ENCODE measurements around the gene RIIAD1. TPM values are rescaled to one million over a fixed set of nuclear protein-coding genes. Genes with fewer than 3 reads are reported as not detected.

RIIAD1 gene
- total RNA-seq, 1 donor from 2014 or later = not detected

DNA sequence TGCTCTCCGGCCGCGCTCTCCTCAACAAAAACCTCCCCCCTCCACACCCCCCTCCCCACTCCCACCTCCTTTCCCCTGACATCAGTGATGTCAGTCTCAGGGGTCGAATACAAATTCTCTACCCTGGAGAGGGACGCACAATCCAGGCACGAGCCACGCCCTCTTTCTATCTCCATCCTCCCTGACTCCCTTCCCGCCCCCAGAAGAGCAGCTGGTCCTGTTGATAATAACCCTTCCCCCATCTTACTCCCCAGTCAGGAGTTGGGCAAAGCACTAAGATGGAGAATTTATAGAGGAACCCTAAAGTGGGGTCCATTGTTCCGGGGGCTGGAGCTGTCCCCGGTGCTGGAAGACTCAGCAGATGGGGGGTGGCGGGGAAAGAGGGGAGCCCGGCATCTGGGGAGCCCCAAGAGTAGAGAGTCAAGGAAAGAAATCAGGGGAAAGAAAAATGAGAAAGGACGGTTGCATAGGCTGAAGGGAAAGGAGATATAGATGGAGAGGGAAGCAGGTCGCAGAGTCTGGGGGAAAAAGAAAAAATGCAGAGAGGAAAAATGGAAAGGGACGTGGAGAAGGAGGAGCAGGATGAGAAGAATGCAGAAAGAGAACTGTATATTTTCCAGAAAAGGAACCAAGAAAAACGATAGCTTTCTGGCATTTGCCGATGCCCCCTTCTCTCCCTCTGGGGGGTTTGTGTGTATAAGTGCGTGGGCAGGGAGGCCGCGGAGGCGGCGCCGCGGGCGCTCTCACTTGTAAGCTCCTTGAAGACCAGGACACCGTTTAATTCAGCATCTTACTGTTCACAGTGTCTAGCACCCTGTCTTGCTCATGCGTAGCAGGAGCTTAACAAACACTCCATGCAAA is 4.3 kb upstream of the RIIAD1 start, which contains the start of gene CELF3:
Gene CELF3 (minus strand): TSS at position 33 of the 861 bp plus-strand sequence. CDS start 783 bp downstream, outside the sequence.
- Histone ChIP-seq H3K4me3 (ENCODE audit: low read length in 3 of 3) (peak within 1 kb of the TSS in 1 of 3 donors; percentile 14), H3K9ac (ENCODE audit: low read depth in 1 of 3, low read length in 3 of 3) (no peak within 1 kb of the TSS), H3K9me3 (ENCODE audit: control insufficient read depth in 3 of 3, low read length in 3 of 3) (no peaks in the 10 kb centered on the region), H3K4me1 (ENCODE audit: control insufficient read depth in 3 of 3, insufficient read depth in 3 of 3, low read length in 3 of 3) (peaks cover 13 to 19% (median 19%) of the 10 kb centered on the region in 3 donors), H3K36me3 (ENCODE audit: control insufficient read depth in 3 of 3, insufficient read depth in 3 of 3, low read length in 3 of 3) (no peaks in the 10 kb centered on the region), H3K27ac (ENCODE audit: low read depth, low read length) (no peak within 1 kb of the TSS), H3K27me3 (ENCODE audit: control insufficient read depth in 3 of 3, insufficient read depth in 3 of 3, low read length in 3 of 3) (peaks cover 24 to 30% (median 26%) of the 10 kb centered on the region in 3 donors)

DNA sequence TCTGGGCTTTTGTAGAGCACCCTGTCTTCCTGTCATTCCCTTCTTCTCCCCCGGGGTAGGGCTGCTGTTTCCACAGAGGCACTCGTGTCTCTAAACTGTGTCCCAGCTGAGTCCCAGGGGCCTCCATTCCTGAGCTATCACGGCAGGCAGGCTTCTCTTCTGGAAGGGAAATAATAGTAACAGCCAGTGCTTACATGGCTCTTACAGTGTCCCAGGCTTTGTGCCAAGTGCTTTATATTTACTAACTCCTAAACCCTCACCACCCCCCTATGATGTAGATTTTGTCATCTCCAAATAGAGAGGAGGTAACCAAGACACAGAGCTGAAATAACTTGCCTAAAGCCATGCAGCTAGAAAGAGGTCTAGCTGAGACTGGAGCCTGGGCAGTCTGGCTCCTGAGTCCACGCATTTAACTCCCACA is 3.3 kb upstream of the RIIAD1 start:
- no peak overlapping the region for H3K9ac ChIP-seq (ENCODE audit: low read depth in 1 of 3, low read length in 3 of 3)
- peaks cover 13 to 22% (median 19%) of the 10 kb centered on the region in 3 donors for H3K4me1 ChIP-seq (ENCODE audit: control insufficient read depth in 3 of 3, insufficient read depth in 3 of 3, low read length in 3 of 3)
- no peaks in the 10 kb centered on the region for H3K9me3 ChIP-seq (ENCODE audit: control insufficient read depth in 3 of 3, low read length in 3 of 3)
- no peaks in the 10 kb centered on the region for H3K36me3 ChIP-seq (ENCODE audit: control insufficient read depth in 3 of 3, insufficient read depth in 3 of 3, low read length in 3 of 3)
- H3K27ac ChIP-seq (ENCODE audit: low read depth, low read length) = no peak overlapping the region
- H3K27me3 ChIP-seq (ENCODE audit: control insufficient read depth in 3 of 3, insufficient read depth in 3 of 3, low read length in 3 of 3) = peaks cover 24 to 26% (median 26%) of the 10 kb centered on the region in 3 donors
- H3K4me3 ChIP-seq (ENCODE audit: low read length in 3 of 3) = no peak overlapping the region

DNA sequence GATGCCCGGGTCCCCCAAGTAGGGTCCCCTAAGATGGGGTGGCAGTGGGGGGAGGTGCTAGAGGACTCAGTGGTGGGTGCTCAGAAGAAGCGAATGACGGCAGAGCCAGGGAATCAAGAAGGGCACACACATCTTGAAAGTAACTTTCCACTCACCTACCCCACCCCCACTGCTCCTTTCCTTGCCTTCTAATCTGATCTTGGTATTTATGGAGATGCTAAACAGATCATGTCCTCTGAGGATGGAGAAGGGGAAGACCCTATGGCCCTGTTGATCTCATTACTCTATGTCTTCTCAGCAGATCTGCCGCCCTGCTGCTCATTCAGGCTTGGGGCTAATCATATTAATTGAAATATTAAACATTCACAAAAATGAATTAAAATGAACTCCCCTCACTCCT is 2.7 kb upstream of the RIIAD1 start:
- Histone ChIP-seq H3K27ac (ENCODE audit: low read depth, low read length) (no peak overlapping the region), H3K9ac (ENCODE audit: low read depth in 1 of 3, low read length in 3 of 3) (no peak overlapping the region), H3K4me3 (ENCODE audit: low read length in 3 of 3) (no peak overlapping the region), H3K9me3 (ENCODE audit: control insufficient read depth in 3 of 3, low read length in 3 of 3) (no peaks in the 10 kb centered on the region), H3K4me1 (ENCODE audit: control insufficient read depth in 3 of 3, insufficient read depth in 3 of 3, low read length in 3 of 3) (peaks cover 13 to 22% (median 19%) of the 10 kb centered on the region in 3 donors), H3K27me3 (ENCODE audit: control insufficient read depth in 3 of 3, insufficient read depth in 3 of 3, low read length in 3 of 3) (peaks cover 21 to 26% (median 24%) of the 10 kb centered on the region in 3 donors), H3K36me3 (ENCODE audit: control insufficient read depth in 3 of 3, insufficient read depth in 3 of 3, low read length in 3 of 3) (no peaks in the 10 kb centered on the region)

- H3K9ac ChIP-seq (ENCODE audit: low read depth in 1 of 3, low read length in 3 of 3) = peak overlapping the region; percentile 78 to 82 (median 79)
These were observed 1.2 kb upstream of the RIIAD1 start for GRCh38 chr1:151720125-151720524.

DNA sequence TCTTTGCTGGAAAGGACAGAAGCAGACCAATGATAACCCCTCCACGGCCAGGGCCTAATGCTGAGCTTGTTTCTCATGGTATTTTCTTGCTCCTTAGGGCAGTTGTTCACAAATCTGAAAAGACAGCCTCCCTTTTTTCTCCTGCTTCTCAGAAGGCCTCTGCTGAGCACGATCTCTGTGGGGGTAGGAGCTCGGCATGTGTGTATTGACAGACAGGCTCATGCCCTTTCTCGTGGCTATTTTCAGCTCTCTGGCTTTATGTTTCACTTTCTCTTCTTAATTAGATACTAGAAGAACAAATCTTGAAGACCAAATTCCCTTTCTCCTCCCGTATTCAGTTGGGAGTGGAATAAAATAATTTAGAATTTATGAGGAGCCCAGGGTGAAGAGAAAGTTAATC is 768 bp upstream of the RIIAD1 start:
- no peaks in the 10 kb centered on the region for H3K9me3 ChIP-seq (ENCODE audit: control insufficient read depth in 3 of 3, low read length in 3 of 3)
- H3K36me3 ChIP-seq (ENCODE audit: control insufficient read depth in 3 of 3, insufficient read depth in 3 of 3, low read length in 3 of 3) = no peaks in the 10 kb centered on the region
- peak overlapping the region; percentile 78 to 82 (median 79) for H3K9ac ChIP-seq (ENCODE audit: low read depth in 1 of 3, low read length in 3 of 3)
- peak overlapping the region; percentile 89 for H3K27ac ChIP-seq (ENCODE audit: low read depth, low read length)
- peaks cover 13 to 22% (median 19%) of the 10 kb centered on the region in 3 donors for H3K4me1 ChIP-seq (ENCODE audit: control insufficient read depth in 3 of 3, insufficient read depth in 3 of 3, low read length in 3 of 3)
- H3K4me3 ChIP-seq (ENCODE audit: low read length in 3 of 3) = peak overlapping the region; percentile 72 to 83 (median 74)
- H3K27me3 ChIP-seq (ENCODE audit: control insufficient read depth in 3 of 3, insufficient read depth in 3 of 3, low read length in 3 of 3) = peaks cover 12 to 14% (median 14%) of the 10 kb centered on the region in 3 donors

More at GRCh38 chr1:151720125-151720524, 1.2 kb upstream of the RIIAD1 start:
- H3K36me3 ChIP-seq (ENCODE audit: control insufficient read depth in 3 of 3, insufficient read depth in 3 of 3, low read length in 3 of 3) = no peaks in the 10 kb centered on the region
- H3K9me3 ChIP-seq (ENCODE audit: control insufficient read depth in 3 of 3, low read length in 3 of 3) = no peaks in the 10 kb centered on the region
- H3K4me3 ChIP-seq (ENCODE audit: low read length in 3 of 3) = peak overlapping the region; percentile 72 to 83 (median 74)
- H3K27ac ChIP-seq (ENCODE audit: low read depth, low read length) = peak overlapping the region; percentile 89
- H3K4me1 ChIP-seq (ENCODE audit: control insufficient read depth in 3 of 3, insufficient read depth in 3 of 3, low read length in 3 of 3) = peaks cover 13 to 22% (median 19%) of the 10 kb centered on the region in 3 donors
- peaks cover 14 to 18% (median 16%) of the 10 kb centered on the region in 3 donors for H3K27me3 ChIP-seq (ENCODE audit: control insufficient read depth in 3 of 3, insufficient read depth in 3 of 3, low read length in 3 of 3)

DNA sequence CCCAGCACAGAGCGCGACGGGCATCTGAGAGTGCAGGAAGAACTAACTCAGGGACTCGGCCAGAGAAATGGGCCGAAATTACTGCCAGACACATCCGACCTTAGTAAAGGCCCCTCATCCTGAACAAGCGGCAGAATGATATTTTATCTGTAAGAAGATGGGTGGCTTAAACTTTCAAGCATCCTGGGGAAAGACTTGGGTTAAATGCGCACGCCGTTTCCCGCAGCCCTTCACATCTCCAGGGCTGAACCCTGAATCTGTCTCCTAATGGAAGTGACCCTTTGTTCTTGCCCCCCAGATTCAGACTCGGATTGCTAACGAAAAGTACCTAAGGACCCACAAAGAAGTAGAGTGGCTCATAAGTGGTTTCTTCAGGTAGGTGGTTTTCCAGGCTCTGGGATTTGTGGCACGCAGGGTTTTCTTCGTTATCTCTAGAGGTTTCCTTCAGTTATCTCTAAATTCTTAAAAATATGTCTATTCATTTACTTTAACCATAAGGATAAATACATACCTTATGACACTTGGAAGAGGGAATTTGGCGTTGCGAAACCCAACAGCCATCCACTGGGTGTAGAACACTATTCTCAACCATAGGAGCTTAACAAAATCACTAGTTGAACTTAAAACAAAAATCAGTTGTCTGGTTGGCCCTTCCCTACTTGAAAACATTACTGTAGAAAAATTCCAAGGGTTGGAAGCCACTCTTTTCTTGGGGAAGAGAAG is 627 bp downstream of the RIIAD1 start:
- Histone ChIP-seq H3K9me3 (ENCODE audit: control insufficient read depth in 3 of 3, low read length in 3 of 3) (no peaks in the 10 kb centered on the region), H3K4me3 (ENCODE audit: low read length in 3 of 3) (peak overlapping the region; percentile 61 to 71 (median 66)), H3K27ac (ENCODE audit: low read depth, low read length) (no peak overlapping the region), H3K4me1 (ENCODE audit: control insufficient read depth in 3 of 3, insufficient read depth in 3 of 3, low read length in 3 of 3) (peaks cover 13 to 22% (median 19%) of the 10 kb centered on the region in 3 donors), H3K36me3 (ENCODE audit: control insufficient read depth in 3 of 3, insufficient read depth in 3 of 3, low read length in 3 of 3) (no peaks in the 10 kb centered on the region), H3K9ac (ENCODE audit: low read depth in 1 of 3, low read length in 3 of 3) (peak overlapping the region in 1 of 3 donors; percentile 55), H3K27me3 (ENCODE audit: control insufficient read depth in 3 of 3, insufficient read depth in 3 of 3, low read length in 3 of 3) (peaks cover 3 to 7% (median 5%) of the 10 kb centered on the region in 3 donors)

DNA sequence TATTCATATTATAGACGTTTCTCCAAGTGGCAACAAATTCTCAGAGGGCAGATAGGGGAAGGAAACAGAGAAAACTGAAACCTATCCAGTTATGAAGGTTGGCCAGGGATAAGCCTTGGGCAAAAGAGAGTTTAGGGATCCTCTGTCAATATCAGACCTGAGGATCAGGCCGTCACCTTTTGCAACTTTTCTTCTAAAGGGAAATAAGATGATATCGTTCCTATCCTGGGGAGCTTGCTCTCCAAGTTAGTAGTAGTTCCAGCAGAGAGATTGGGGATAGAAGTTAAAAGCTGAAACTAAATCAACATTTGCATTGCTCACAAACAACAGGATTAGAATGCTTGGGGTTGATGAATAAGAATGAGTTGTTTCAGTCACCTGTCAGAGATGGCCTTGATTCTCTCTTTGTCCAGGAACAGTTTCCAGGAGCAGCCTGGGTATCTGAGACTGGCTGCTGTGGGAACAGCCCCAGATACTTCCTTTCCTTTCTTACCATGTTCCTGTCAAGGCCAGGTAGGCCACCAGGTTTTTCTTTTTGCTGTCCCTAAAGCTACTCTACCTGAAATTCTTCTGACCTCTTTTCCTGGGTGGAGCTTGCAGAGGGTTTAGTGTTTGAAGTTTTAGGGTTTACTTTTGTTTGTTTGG is 2.5 kb downstream of the RIIAD1 start:
- Histone ChIP-seq H3K9me3 (ENCODE audit: control insufficient read depth in 3 of 3, low read length in 3 of 3) (no peaks in the 10 kb centered on the region), H3K9ac (ENCODE audit: low read depth in 1 of 3, low read length in 3 of 3) (no peak overlapping the region), H3K4me3 (ENCODE audit: low read length in 3 of 3) (no peak overlapping the region), H3K4me1 (ENCODE audit: control insufficient read depth in 3 of 3, insufficient read depth in 3 of 3, low read length in 3 of 3) (peaks cover 16 to 25% (median 19%) of the 10 kb centered on the region in 3 donors), H3K27me3 (ENCODE audit: control insufficient read depth in 3 of 3, insufficient read depth in 3 of 3, low read length in 3 of 3) (peaks cover 0 to 3% (median 0%) of the 10 kb centered on the region in 3 donors), H3K36me3 (ENCODE audit: control insufficient read depth in 3 of 3, insufficient read depth in 3 of 3, low read length in 3 of 3) (no peaks in the 10 kb centered on the region), H3K27ac (ENCODE audit: low read depth, low read length) (no peak overlapping the region)

- Histone ChIP-seq H3K27ac (ENCODE audit: low read depth, low read length) (no peak overlapping the region), H3K9ac (ENCODE audit: low read depth in 1 of 3, low read length in 3 of 3) (peak overlapping the region in 2 of 3 donors; percentile 45 to 47), H3K27me3 (ENCODE audit: control insufficient read depth in 3 of 3, insufficient read depth in 3 of 3, low read length in 3 of 3) (peaks cover 0 to 3% (median 0%) of the 10 kb centered on the region in 3 donors), H3K4me1 (ENCODE audit: control insufficient read depth in 3 of 3, insufficient read depth in 3 of 3, low read length in 3 of 3) (peaks cover 3 to 9% (median 7%) of the 10 kb centered on the region in 3 donors), H3K4me3 (ENCODE audit: low read length in 3 of 3) (peak overlapping the region in 2 of 3 donors; percentile 22 to 37), H3K9me3 (ENCODE audit: control insufficient read depth in 3 of 3, low read length in 3 of 3) (no peaks in the 10 kb centered on the region), H3K36me3 (ENCODE audit: control insufficient read depth in 3 of 3, insufficient read depth in 3 of 3, low read length in 3 of 3) (no peaks in the 10 kb centered on the region)
These were observed 7.1 kb downstream of the RIIAD1 start for GRCh38 chr1:151728151-151729054.
